DOHH2 (cell line): Measurements from ENCODE around the gene ROR2.

Source experiments
- H3F3A ChIP-seq: fragments of 200-600 bp; sonication (generic), shearing (Covaris generic); 2 replicates; pipeline ENCODE4 v1.6.0; 2016; ENCODE audit warnings: antibody characterized with exemption, mild to moderate bottlenecking; ENCODE audit not compliant: control insufficient read depth, insufficient read depth
- H3K27ac ChIP-seq: fragments of 200-600 bp; sonication (generic); 2 replicates; pipeline ENCODE4 v1.5.1; 2014; ENCODE audit warnings: low read depth, mild to moderate bottlenecking, low read length, moderate library complexity
- H3K27me3 ChIP-seq: fragments of 200-600 bp; sonication (generic); 2 replicates; pipeline ENCODE4 v1.6.1; 2014; ENCODE audit warnings: mild to moderate bottlenecking, low read length, mixed read lengths; ENCODE audit not compliant: control insufficient read depth
- H3K36me3 ChIP-seq: fragments of 200-600 bp; sonication (generic); 2 replicates; pipeline ENCODE4 v1.6.1; 2014; ENCODE audit warnings: mild to moderate bottlenecking, low read length, moderate library complexity, mixed read lengths; ENCODE audit not compliant: control insufficient read depth
- H3K4me1 ChIP-seq: fragments of 200-600 bp; sonication (generic); 2 replicates; pipeline ENCODE4 v1.6.1; 2014; ENCODE audit warnings: mild to moderate bottlenecking, low read length, mixed read lengths; ENCODE audit not compliant: control insufficient read depth
- H3K4me2 ChIP-seq: fragments of 200-600 bp; sonication (generic); 2 replicates; pipeline ENCODE4 v1.6.0; 2014; ENCODE audit warnings: mild to moderate bottlenecking, low read length, moderate library complexity
- H3K4me3 ChIP-seq: fragments of 200-600 bp; sonication (generic); 2 replicates; pipeline ENCODE4 v1.5.1; 2014; ENCODE audit warnings: mild to moderate bottlenecking, low read length, mixed read lengths
- H3K79me2 ChIP-seq: fragments of 200-600 bp; sonication (generic); 2 replicates; pipeline ENCODE4 v1.6.1; 2014; ENCODE audit warnings: mild to moderate bottlenecking, low read length, mixed read lengths; ENCODE audit not compliant: control insufficient read depth
- H3K9me2 ChIP-seq: fragments of 200-600 bp; sonication (generic); replicated peaks from 2 replicates; pipeline ENCODE4 v1.6.1; 2014; ENCODE audit warnings: mild to moderate bottlenecking, low read length, mixed read lengths; ENCODE audit not compliant: control insufficient read depth
- H3K9me3 ChIP-seq: fragments of 200-600 bp; sonication (generic); 2 replicates; pipeline ENCODE4 v1.6.1; 2014; ENCODE audit warnings: antibody characterized with exemption, low read length, mixed read lengths; ENCODE audit not compliant: control insufficient read depth, insufficient read depth
- H4K20me1 ChIP-seq: fragments of 200-600 bp; sonication (generic); 2 replicates; pipeline ENCODE4 v1.6.0; 2014; ENCODE audit warnings: low read depth, mild to moderate bottlenecking, antibody characterized with exemption, low read length, moderate library complexity; ENCODE audit not compliant: control insufficient read depth, insufficient read depth
- EZH2phosphoT487 ChIP-seq: fragments of 200-600 bp; sonication (generic); IDR thresholded peaks from 2 replicates; pipeline ENCODE4 v1.6.1; 2017; ENCODE audit warnings: borderline replicate concordance, mild to moderate bottlenecking, antibody characterized with exemption, low read length, moderate library complexity, mixed read lengths
- TF ChIP-seq, protein P1 (sequence below): fragments of 200-600 bp; sonication (generic); IDR thresholded peaks from one replicate; pipeline ENCODE4 v1.5.1; 2014; ENCODE audit warnings: antibody characterized with exemption, mild to moderate bottlenecking, low read depth, low read length; ENCODE audit not compliant: poor library complexity, severe bottlenecking

The ROR2 gene

DNA sequence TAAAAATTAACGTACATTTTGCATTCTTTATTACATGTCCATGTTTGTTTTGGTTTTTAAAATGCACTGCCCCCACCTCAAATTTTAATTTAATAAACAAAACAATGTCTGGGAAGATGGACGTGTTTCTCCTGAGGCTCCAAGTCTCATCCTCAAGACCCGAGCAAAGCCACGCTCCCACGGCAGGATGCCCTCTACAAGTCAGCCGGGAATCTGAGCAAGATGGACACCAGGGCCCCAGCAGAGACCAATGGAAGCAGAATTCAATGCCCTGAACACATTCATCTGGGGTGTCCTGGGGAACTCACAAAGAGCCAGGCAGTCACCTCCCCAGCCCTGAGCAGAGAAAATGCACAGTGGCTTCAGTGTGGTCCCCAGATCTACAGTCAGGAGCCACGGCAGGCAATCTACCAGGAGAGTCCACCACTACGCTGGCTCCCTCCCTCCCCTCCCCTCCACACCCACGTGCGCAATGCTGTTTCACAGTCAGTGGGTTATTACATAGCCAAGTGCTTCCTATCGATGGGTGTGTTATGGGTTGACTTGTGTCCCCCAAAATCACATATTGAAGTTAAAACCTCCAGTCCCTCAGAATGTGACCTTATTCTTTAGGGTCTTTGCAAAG, 129.8 kb downstream of the ROR2 start:
- Histone ChIP-seq H3K36me3 (no peaks in the 10 kb centered on the region), H3K4me3 (no peak overlapping the region), H3K9me3 (no peaks in the 10 kb centered on the region), H3F3A (no peaks in the 10 kb centered on the region), H4K20me1 (no peaks in the 10 kb centered on the region), H3K4me2 (no peak overlapping the region), H3K9me2 (no peaks in the 10 kb centered on the region), H3K79me2 (no peaks in the 10 kb centered on the region), H3K27me3 (peaks cover 4% of the 10 kb centered on the region; the same call in 1 of the 2 replicates), H3K4me1 (no peaks in the 10 kb centered on the region), H3K27ac (no peak overlapping the region)
- TF ChIP-seq, protein P1, sequence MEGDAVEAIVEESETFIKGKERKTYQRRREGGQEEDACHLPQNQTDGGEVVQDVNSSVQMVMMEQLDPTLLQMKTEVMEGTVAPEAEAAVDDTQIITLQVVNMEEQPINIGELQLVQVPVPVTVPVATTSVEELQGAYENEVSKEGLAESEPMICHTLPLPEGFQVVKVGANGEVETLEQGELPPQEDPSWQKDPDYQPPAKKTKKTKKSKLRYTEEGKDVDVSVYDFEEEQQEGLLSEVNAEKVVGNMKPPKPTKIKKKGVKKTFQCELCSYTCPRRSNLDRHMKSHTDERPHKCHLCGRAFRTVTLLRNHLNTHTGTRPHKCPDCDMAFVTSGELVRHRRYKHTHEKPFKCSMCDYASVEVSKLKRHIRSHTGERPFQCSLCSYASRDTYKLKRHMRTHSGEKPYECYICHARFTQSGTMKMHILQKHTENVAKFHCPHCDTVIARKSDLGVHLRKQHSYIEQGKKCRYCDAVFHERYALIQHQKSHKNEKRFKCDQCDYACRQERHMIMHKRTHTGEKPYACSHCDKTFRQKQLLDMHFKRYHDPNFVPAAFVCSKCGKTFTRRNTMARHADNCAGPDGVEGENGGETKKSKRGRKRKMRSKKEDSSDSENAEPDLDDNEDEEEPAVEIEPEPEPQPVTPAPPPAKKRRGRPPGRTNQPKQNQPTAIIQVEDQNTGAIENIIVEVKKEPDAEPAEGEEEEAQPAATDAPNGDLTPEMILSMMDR: no peak
- no peak for TF ChIP-seq EZH2phosphoT487

DNA sequence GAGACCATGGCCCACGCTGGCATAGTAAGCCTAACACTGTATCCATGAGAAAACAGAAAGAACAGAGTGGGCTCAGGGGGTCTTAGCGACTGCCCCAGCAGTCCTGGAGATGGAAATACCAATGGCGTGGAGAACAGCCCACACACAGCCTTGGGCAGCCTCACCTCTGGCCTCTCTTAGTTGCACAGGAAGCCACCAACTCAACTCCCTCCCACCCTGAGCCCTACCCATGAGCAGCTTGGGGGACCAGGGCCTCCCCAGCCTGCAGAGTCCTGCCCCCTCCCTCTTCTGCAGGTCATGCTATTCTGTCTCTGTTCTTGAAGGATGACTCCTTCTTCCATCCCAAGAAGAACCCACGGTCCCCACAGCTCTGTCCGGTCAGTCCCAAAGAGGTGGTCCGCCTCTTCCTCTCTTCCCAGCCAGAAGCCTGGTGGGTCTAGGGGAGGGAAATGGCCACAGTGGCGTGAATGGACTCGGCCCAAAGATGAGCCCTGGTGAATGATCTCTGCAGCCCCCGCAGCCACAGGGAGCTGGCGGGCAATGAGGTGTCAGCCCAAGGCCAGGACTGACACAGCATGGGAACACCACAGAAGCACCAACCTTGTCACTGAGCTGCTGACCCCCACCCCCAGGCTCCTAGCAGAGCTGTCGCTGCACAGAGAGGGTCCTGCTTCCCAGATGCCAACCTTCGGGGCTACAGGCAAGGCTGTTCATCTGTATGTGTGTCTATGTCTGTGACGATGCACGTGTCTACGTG, 131.2 kb downstream of the ROR2 start:
- TF ChIP-seq, protein P1: no peak
- TF ChIP-seq EZH2phosphoT487: no peak
- Histone ChIP-seq H3K27me3 (peaks cover 4% of the 10 kb centered on the region; the same call in 1 of the 2 replicates), H3K79me2 (no peaks in the 10 kb centered on the region), H3K4me2 (no peak overlapping the region), H3K36me3 (no peaks in the 10 kb centered on the region), H3K4me1 (no peaks in the 10 kb centered on the region), H3K4me3 (no peak overlapping the region), H3K27ac (no peak overlapping the region), H3F3A (no peaks in the 10 kb centered on the region), H3K9me2 (no peaks in the 10 kb centered on the region), H3K9me3 (no peaks in the 10 kb centered on the region), H4K20me1 (no peaks in the 10 kb centered on the region)

DNA sequence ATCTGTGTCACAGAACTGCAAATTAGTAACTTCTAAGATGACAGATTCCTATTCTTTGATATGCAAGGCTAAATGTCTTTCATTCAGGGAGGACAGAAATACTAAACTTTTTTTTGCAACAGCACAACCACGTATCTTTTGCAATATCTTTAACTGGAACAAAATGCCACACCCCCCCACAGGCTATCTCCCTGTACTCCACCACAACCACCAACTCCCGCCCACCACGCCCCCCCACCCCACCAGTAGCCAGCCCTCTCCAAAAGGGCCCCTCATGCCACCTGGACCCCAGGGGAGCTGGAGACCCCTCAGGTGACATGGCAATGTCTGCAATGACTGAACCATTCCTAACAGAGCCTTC, 131.8 kb downstream of the ROR2 start:
- TF ChIP-seq, protein P1: no peak
- no peak for TF ChIP-seq EZH2phosphoT487
- Histone ChIP-seq H3F3A (no peaks in the 10 kb centered on the region), H3K4me3 (no peak overlapping the region), H3K4me2 (no peak overlapping the region), H3K4me1 (no peaks in the 10 kb centered on the region), H3K27ac (no peak overlapping the region), H3K79me2 (no peaks in the 10 kb centered on the region), H3K27me3 (peaks cover 4% of the 10 kb centered on the region; the same call in 1 of the 2 replicates), H3K9me2 (no peaks in the 10 kb centered on the region), H3K9me3 (no peaks in the 10 kb centered on the region), H4K20me1 (no peaks in the 10 kb centered on the region), H3K36me3 (no peaks in the 10 kb centered on the region)
